ENCODE measurements around the gene TAC4. TPM values are rescaled to one million over a fixed set of nuclear protein-coding genes. Genes with fewer than 3 reads are reported as not detected.

The TAC4 gene
- polyA plus RNA-seq, 2 of the 4 experiments (the other 2 are of a cell fraction), result not detected

DNA sequence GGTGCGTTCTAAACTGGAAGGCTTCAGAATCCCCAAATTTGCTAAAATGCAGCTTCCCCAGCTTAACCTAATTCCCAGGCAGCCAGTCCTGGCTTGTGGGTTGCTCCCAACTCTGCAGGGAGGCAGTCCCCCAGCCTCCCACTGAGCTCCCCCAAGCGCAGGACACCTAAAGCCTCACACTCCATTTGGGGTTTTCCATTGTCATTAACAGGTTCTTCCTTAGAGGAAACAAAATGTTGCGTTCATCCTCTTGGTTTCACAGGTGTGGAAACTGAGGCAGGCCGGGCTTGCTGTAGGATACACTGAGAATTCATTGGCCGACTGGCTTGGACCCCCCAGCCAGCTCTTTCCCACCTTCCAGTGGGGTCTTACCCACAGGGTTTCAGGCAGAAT is 2.3 kb upstream of the TAC4 start:
- WGBS (ENCODE audit: missing lambda C conversion rate), result 91% methylated on average over 5 of the region's 5 CpGs
- no peak overlapping the region for H3K4me3 ChIP-seq
- H3K4me2 ChIP-seq, result no peak overlapping the region
- ChIA-PET POLR2A (interaction anchor here (0.8 kb wide), 1 partner anchor 62 kb away, joined by 3 read pairs; the partner anchor contains the start of gene KAT7), CTCF (interaction anchor here (0.5 to 34.2 kb wide), 20 partner anchors 10 to 485 kb away, joined by 3 to 1602 read pairs (median 4); partner anchors contain the start of genes DLX3 and DLX4)
- no peak for ATAC-seq
- H3K4me1 ChIP-seq, result peaks cover 3% of the 10 kb centered on the region; the same call in 1 of the 3 replicates
- H3K9me3 ChIP-seq, result no peaks in the 10 kb centered on the region
- FAIRE-seq, result no peak
- TF ChIP-seq POLR2AphosphoS2 (conservative IDR thresholded peaks at IDR 0.05; ENCODE audit: low read length), result no peak
- no peak for DNase-seq (ENCODE audit: low read depth in 1 of 2, low spot score in 1 of 2)
- no peak overlapping the region for H3K27ac ChIP-seq

DNA sequence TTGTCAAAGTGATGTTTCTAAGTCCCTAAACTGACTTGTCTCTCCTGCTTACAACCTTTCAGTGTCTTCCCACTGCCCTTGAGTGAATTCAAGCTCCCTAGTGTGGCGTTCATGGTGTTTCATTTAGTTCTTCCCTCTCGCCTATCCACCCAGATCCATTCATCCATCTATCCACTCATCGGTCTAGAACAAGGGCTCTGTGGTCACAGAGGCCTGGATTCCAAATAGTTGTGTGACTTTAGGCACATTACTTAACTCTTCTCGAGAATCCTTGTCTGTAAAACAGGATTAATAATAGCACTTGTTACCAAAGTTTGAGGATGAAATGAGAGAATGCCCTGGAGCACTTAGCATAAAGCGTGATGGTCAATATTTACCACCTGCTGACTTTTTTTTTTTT is 870 bp upstream of the TAC4 start:
- FAIRE-seq (no peak), DNase-seq (ENCODE audit: low read depth in 1 of 2, low spot score in 1 of 2) (no peak), ATAC-seq (no peak)
- CTCF ChIA-PET, result interaction anchor here (0.8 to 34.2 kb wide), 6 partner anchors 11 to 281 kb away, joined by 3 to 1602 read pairs (median 8); partner anchors contain the start of genes DLX3 and DLX4
- Histone ChIP-seq H3K4me2 (no peak overlapping the region), H3K4me1 (peaks cover 3% of the 10 kb centered on the region; the same call in 1 of the 3 replicates), H3K4me3 (no peak overlapping the region), H3K9me3 (no peaks in the 10 kb centered on the region), H3K27ac (no peak overlapping the region)
- WGBS (ENCODE audit: missing lambda C conversion rate), result 85% methylated on average over 5 of the region's 5 CpGs
- TF ChIP-seq ELK1 (IDR thresholded peaks at IDR 0.05; ENCODE audit: low read depth, low read length) (no peak), RAD21 (conservative IDR thresholded peaks at IDR 0.05 in 1 of 2, IDR thresholded peaks at IDR 0.05 in 1 of 2) (no peak), HDAC2 (IDR thresholded peaks at IDR 0.05) (no peak), HMGXB4 (CRISPR knock-in tag; IDR thresholded peaks at IDR 0.05; ENCODE audit: borderline replicate concordance) (no peak), FOSB (CRISPR knock-in tag; IDR thresholded peaks at IDR 0.05) (no peak), ESRRA (IDR thresholded peaks at IDR 0.05; ENCODE audit: borderline replicate concordance, low read length) (no peak), CBX2 (IDR thresholded peaks at IDR 0.05; ENCODE audit: borderline replicate concordance, low read depth) (no peak), CHD4 (IDR thresholded peaks at IDR 0.05; ENCODE audit: borderline replicate concordance) (no peak), ZNF302 (CRISPR knock-in tag; IDR thresholded peaks at IDR 0.05) (no peak), HEYL (CRISPR knock-in tag; IDR thresholded peaks at IDR 0.05) (no peak), PHF8 (IDR thresholded peaks at IDR 0.05; ENCODE audit: borderline replicate concordance, low read depth) (no peak), FOXS1 (CRISPR knock-in tag; IDR thresholded peaks at IDR 0.05) (no peak), MYC (IDR thresholded peaks at IDR 0.05; ENCODE audit: borderline replicate concordance, low read length) (no peak), CEBPB (IDR thresholded peaks at IDR 0.05) (no peak), ZC3H11A (IDR thresholded peaks at IDR 0.05) (no peak), JUNB (IDR thresholded peaks at IDR 0.05) (no peak), SMC3 (IDR thresholded peaks at IDR 0.05) (no peak), HOXA7 (CRISPR knock-in tag; IDR thresholded peaks at IDR 0.05) (no peak)
- TF ChIP-seq, protein P1, sequence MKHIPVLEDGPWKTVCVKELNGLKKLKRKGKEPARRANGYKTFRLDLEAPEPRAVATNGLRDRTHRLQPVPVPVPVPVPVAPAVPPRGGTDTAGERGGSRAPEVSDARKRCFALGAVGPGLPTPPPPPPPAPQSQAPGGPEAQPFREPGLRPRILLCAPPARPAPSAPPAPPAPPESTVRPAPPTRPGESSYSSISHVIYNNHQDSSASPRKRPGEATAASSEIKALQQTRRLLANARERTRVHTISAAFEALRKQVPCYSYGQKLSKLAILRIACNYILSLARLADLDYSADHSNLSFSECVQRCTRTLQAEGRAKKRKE (CRISPR knock-in tag; IDR thresholded peaks at IDR 0.05; ENCODE audit: low read depth), result no peak
- TF ChIP-seq, protein P2, sequence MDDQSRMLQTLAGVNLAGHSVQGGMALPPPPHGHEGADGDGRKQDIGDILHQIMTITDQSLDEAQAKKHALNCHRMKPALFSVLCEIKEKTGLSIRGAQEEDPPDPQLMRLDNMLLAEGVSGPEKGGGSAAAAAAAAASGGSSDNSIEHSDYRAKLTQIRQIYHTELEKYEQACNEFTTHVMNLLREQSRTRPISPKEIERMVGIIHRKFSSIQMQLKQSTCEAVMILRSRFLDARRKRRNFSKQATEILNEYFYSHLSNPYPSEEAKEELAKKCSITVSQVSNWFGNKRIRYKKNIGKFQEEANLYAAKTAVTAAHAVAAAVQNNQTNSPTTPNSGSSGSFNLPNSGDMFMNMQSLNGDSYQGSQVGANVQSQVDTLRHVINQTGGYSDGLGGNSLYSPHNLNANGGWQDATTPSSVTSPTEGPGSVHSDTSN (IDR thresholded peaks at IDR 0.05), result no peak
- POLR2A ChIA-PET, result no interaction called here
